Measurements from ENCODE around the gene GRIK3. TPM values are rescaled to one million over a fixed set of nuclear protein-coding genes. Genes with fewer than 3 reads are reported as not detected.

GRIK3 gene
- total RNA-seq, 1 donor from 2014 or later: 0.27 TPM

GRCh38 chr1:36861375-36861774, 172.9 kb downstream of the GRIK3 start:
- Histone ChIP-seq H3K27ac (no peak overlapping the region), H3K36me3 (no peaks in the 10 kb centered on the region), H3K4me1 (no peaks in the 10 kb centered on the region), H3K9me3 (no peaks in the 10 kb centered on the region), H3K4me3 (no peak overlapping the region), H3K27me3 (ENCODE audit: low read depth) (peaks cover 6% of the 10 kb centered on the region)
- TF ChIP-seq CTCF (IDR thresholded peaks at IDR 0.05): no peak
- intact Hi-C loops (cut with DNase I): no loop called here
- ATAC-seq (no peak), DNase-seq (no peak)

- no peaks in the 10 kb centered on the region for H3K4me1 ChIP-seq
- H3K27ac ChIP-seq: no peak overlapping the region
- ATAC-seq: no peak
- H3K4me3 ChIP-seq: no peak overlapping the region
- peaks cover 18% of the 10 kb centered on the region for H3K27me3 ChIP-seq (ENCODE audit: low read depth)
- intact Hi-C loops (cut with DNase I): no loop called here
- H3K9me3 ChIP-seq: no peaks in the 10 kb centered on the region
- TF ChIP-seq CTCF (IDR thresholded peaks at IDR 0.05): no peak
- no peak for DNase-seq
- no peaks in the 10 kb centered on the region for H3K36me3 ChIP-seq
These were observed 174.4 kb downstream of the GRIK3 start for GRCh38 chr1:36859926-36860325.

GRCh38 chr1:36858981-36859380, 175.3 kb downstream of the GRIK3 start:
- Histone ChIP-seq H3K27ac (no peak overlapping the region), H3K27me3 (ENCODE audit: low read depth) (peaks cover 18% of the 10 kb centered on the region), H3K36me3 (no peaks in the 10 kb centered on the region), H3K4me3 (no peak overlapping the region), H3K9me3 (no peaks in the 10 kb centered on the region), H3K4me1 (no peaks in the 10 kb centered on the region)
- TF ChIP-seq CTCF (IDR thresholded peaks at IDR 0.05): no peak
- DNase-seq (no peak), ATAC-seq (no peak)
- intact Hi-C loops (cut with DNase I): no loop called here

- Histone ChIP-seq H3K4me3 (no peak overlapping the region), H3K36me3 (no peaks in the 10 kb centered on the region), H3K27ac (no peak overlapping the region), H3K9me3 (no peaks in the 10 kb centered on the region), H3K4me1 (no peaks in the 10 kb centered on the region), H3K27me3 (ENCODE audit: low read depth) (peaks cover 18% of the 10 kb centered on the region)
- intact Hi-C loops (cut with DNase I): no loop called here
- DNase-seq: no peak
- TF ChIP-seq CTCF (IDR thresholded peaks at IDR 0.05): no peak
- no peak for ATAC-seq
These were observed 175.8 kb downstream of the GRIK3 start for GRCh38 chr1:36858553-36858952.

GRCh38 chr1:36857754-36858153, 176.6 kb downstream of the GRIK3 start:
- no peaks in the 10 kb centered on the region for H3K4me1 ChIP-seq
- ATAC-seq (no peak), DNase-seq (no peak)
- no peak overlapping the region for H3K27ac ChIP-seq
- H3K36me3 ChIP-seq: no peaks in the 10 kb centered on the region
- H3K9me3 ChIP-seq: no peaks in the 10 kb centered on the region
- intact Hi-C loops (cut with DNase I): no loop called here
- peaks cover 20% of the 10 kb centered on the region for H3K27me3 ChIP-seq (ENCODE audit: low read depth)
- TF ChIP-seq CTCF (IDR thresholded peaks at IDR 0.05): no peak
- H3K4me3 ChIP-seq: no peak overlapping the region

All from lower lobe of right lung (tissue), 2 donors.